ENCODE results near the gene CCDC116.

The CCDC116 gene

DNA sequence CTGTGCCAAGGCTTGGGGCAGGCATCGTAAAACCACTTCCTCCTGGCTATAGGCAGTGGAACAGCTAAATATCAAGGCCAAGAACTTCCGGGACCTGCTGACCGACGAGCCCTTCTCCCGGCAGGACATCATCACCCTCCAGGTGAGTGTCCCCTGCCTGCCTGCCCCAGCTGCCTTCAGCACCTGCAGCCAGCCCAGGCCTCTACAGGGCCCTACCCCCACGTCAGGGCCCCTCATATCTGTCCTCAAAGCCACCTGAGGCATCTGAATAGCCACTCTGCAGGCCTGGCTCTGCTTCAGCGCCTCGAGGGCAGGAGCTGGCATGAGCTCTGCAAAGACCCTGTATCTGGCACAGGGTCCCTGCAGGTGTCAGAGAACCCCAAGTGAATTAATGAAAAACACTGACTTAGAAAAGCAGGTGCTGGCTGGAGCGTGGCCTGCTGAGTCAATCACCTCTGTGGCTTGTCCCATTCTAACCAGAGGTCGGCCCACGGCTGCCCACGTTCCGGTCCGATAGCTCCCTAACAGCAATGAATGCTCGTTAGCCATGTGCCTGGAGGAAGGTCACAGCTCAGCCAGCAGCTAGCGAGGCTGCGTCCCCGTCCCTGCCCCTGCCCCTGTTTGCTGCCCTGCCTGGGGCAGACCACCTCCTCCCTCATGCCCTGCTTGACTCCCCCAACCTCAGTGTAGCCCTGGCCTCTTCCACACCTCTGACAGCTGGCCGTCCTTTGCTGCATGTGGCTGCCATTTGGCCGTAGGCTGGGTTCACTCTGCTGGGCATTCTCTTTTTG lies 50.0 kb downstream of the CCDC116 start:
- DNase-seq: no peak

DNA sequence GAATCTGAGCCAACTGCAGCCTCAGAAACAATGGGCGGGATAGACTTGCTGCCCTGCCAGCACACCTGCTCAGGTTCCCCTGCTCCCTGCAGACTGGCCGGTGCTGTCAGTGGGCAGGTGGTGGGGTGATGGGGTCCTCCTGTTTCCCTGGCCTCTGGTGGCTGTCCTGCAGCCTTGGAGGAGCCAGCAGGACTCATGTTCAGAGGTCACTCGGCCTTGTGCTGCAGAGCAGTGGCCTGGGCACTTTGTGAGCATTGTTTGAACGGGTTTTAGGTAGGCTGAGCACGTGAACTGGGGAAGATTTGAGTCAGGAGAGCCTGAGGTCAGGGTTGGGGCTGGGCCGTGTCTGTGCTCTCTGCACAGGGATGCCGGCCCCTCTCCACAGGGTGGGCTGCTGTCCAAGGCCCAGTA lies 50.8 kb downstream of the CCDC116 start:
- no peak for DNase-seq

DNA sequence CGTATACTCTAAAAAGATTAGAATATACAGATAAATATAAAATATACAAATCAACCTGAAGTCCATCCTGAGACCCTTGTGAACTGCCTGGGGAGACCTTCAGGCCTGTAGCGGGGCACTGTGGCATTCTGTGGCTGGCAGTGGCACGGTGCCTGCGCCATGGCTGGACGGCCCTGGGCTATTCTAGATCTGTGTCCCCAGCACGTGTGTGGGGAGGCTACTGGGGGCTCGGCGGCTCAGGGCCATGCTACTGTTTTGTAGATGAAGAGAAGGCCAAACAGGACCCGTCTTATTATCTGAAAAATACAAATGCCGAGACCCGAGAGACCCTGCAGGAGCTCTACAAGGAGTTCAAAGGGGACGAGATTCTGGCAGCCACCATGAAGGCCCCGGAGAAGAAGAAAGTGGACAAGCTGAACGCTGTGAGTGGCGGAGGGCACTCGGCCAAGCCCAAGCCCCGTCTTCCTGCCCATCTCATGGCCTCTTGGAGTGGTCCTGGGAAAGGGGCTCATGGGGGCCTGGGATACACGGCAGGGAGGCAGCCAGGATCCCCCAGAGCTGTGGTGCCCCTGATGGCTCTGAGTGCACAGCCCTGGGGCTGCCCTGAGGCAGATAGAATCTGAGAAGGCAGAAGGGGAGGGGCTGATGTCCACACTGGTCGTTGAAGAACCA lies 52.1 kb downstream of the CCDC116 start:
- DNase-seq: no peak

DNA sequence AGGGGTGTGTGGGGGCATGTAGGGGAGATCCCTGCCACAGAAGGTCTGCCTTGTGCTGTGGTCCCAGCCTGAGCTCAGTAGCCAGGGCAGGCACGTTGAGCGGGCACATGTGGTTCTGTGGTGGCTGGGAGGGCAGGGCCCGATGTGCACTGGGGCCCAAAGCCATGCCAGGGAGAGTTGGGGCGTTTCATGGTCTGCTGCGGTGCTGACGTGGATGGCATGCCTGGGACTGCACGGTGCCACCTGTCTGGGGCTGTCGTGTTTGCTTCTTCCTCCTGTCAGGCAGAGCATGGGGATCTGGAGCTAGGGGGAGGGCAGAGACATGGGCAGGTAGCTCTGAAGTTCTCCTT lies 52.6 kb downstream of the CCDC116 start:
- no peak for DNase-seq

DNA sequence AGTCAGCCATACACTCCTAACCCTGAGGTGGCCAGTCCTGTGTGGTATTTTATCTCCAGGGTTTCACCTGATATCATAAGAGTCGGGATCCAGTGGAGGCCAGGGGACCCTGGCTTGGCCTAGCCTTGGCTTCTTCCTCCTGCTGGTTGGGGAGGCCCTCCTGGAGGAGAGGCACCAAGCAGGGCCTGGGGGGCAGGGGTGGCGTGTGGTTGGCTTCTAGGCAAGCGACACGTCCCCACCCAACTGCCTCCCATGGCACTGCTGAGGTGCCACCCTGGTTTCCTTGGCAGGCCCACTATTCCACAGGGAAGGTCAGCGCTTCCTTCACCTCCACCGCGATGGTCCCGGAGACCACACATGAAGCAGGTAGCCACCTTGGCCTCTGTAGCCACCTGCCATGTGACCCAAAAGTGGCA lies 53.6 kb downstream of the CCDC116 start:
- DNase-seq: no peak
